Measurements from ENCODE around the gene THSD7A.

Gene THSD7A

GRCh38 chr7:11413901-11414300 is 418.1 kb downstream of the THSD7A start:
- DNase-seq (ENCODE audit: low read depth in 2 of 2) = no peak

GRCh38 chr7:11412036-11412435 is 420.0 kb downstream of the THSD7A start:
- no peak for DNase-seq (ENCODE audit: low read depth in 2 of 2)

GRCh38 chr7:11410656-11411644 is 421.0 kb downstream of the THSD7A start:
- no peak for DNase-seq (ENCODE audit: low read depth in 2 of 2)

- DNase-seq (ENCODE audit: low read depth in 2 of 2) = no peak
Measured at GRCh38 chr7:11404355-11404754, 427.6 kb downstream of the THSD7A start.

- DNase-seq (ENCODE audit: low read depth in 2 of 2) = no peak
Measured at GRCh38 chr7:11403781-11404180, 428.2 kb downstream of the THSD7A start.

GRCh38 chr7:11394438-11394837 is 437.6 kb downstream of the THSD7A start:
- DNase-seq (ENCODE audit: low read depth in 2 of 2) = no peak

- DNase-seq (ENCODE audit: low read depth in 2 of 2) = no peak
Measured at GRCh38 chr7:11379641-11380040, 452.4 kb downstream of the THSD7A start.

GRCh38 chr7:11376529-11376928 is 455.5 kb downstream of the THSD7A start:
- DNase-seq (ENCODE audit: low read depth in 2 of 2) = no peak

- no peak for DNase-seq (ENCODE audit: low read depth in 2 of 2)
Measured at GRCh38 chr7:11374629-11375028, 457.4 kb downstream of the THSD7A start.

GRCh38 chr7:11373546-11374142 is 458.4 kb downstream of the THSD7A start:
- no peak for DNase-seq (ENCODE audit: low read depth in 2 of 2)

GRCh38 chr7:11369696-11370095 is 462.3 kb downstream of the THSD7A start:
- DNase-seq (ENCODE audit: low read depth in 2 of 2) = no peak

GRCh38 chr7:11366118-11366517 is 465.9 kb downstream of the THSD7A start:
- DNase-seq (ENCODE audit: low read depth in 2 of 2) = no peak

- DNase-seq (ENCODE audit: low read depth in 2 of 2) = no peak
Measured at GRCh38 chr7:11358637-11359036, 473.4 kb downstream of the THSD7A start.

GRCh38 chr7:11355399-11356005 is 476.5 kb downstream of the THSD7A start:
- DNase-seq (ENCODE audit: low read depth in 2 of 2) = no peak

GRCh38 chr7:11346302-11346701 is 485.7 kb downstream of the THSD7A start:
- no peak for DNase-seq (ENCODE audit: low read depth in 2 of 2)

GRCh38 chr7:11345621-11346020 is 486.4 kb downstream of the THSD7A start:
- no peak for DNase-seq (ENCODE audit: low read depth in 2 of 2)

- no peak for DNase-seq (ENCODE audit: low read depth in 2 of 2)
Measured at GRCh38 chr7:11343818-11344413, 488.1 kb downstream of the THSD7A start.

- DNase-seq (ENCODE audit: low read depth in 2 of 2) = no peak
Measured at GRCh38 chr7:11343136-11343535, 488.9 kb downstream of the THSD7A start.

- DNase-seq (ENCODE audit: low read depth in 2 of 2) = no peak
Measured at GRCh38 chr7:11341285-11341944, 490.6 kb downstream of the THSD7A start.

GRCh38 chr7:11336432-11336831 is 495.6 kb downstream of the THSD7A start:
- no peak for DNase-seq (ENCODE audit: low read depth in 2 of 2)

GRCh38 chr7:11335947-11336346 is 496.1 kb downstream of the THSD7A start:
- DNase-seq (ENCODE audit: low read depth in 2 of 2) = no peak

GRCh38 chr7:11332865-11333228 is 499.2 kb downstream of the THSD7A start:
- no peak for DNase-seq (ENCODE audit: low read depth in 2 of 2)
